ENCODE data around the gene VWA5B1. TPM values are rescaled to one million over a fixed set of nuclear protein-coding genes. Genes with fewer than 3 reads are reported as not detected.

Gene VWA5B1
- total and polyA plus RNA-seq, 2 donors (not counting 3 experiments of a cell fraction or from before 2014, with no cell fraction given): not detected

- BruUV-seq (replicated peaks): no TSS peak
- FAIRE-seq (no peak), DNase-seq (ENCODE audit: low read depth, low spot score) (no peak)
- dilution Hi-C loops (cut with MboI; ENCODE audit: extremely low pct_ligation_motif_present, low sequenced_read_pairs): no loop called here
- POLR2A ChIA-PET: no interaction called here
- no peaks in the 10 kb centered on the region for H3K9me1 ChIP-seq (replicated peaks; ENCODE audit: control insufficient read depth, extremely low read depth, insufficient read depth, low read length)
- H3K4me2 ChIP-seq (ENCODE audit: insufficient read depth, low read length): no peak overlapping the region
- H3K9ac ChIP-seq (replicated peaks; ENCODE audit: extremely low read depth, insufficient read depth, low read length): no peak overlapping the region
- H3K27me3 ChIP-seq (ENCODE audit: control insufficient read depth in 2 of 2, insufficient read depth in 2 of 2, low read length in 2 of 2): no peaks in the 10 kb centered on the region
- CTCF ChIA-PET: no interaction called here
- no peaks in the 10 kb centered on the region for H3K4me1 ChIP-seq (ENCODE audit: control insufficient read depth, extremely low read depth, insufficient read depth, low read length)
- no peak overlapping the region for H3K4me3 ChIP-seq (replicated peaks in 1 of 3; ENCODE audit: insufficient read depth in 1 of 3, low read depth in 1 of 3, low read length in 3 of 3)
- no peak overlapping the region for H3K27ac ChIP-seq (ENCODE audit: insufficient read depth, low read depth, low read length)
- no peaks in the 10 kb centered on the region for H3K79me2 ChIP-seq (ENCODE audit: control insufficient read depth, insufficient read depth, low read length)
- no peaks in the 10 kb centered on the region for H4K20me1 ChIP-seq (replicated peaks; ENCODE audit: control insufficient read depth, extremely low read depth, insufficient read depth, low read length)
- H2AFZ ChIP-seq (ENCODE audit: low read depth, low read length): no peak overlapping the region
- TF ChIP-seq MYC (IDR thresholded peaks at IDR 0.05; ENCODE audit: low read depth, low read length): no peak
- TF ChIP-seq, protein P1, sequence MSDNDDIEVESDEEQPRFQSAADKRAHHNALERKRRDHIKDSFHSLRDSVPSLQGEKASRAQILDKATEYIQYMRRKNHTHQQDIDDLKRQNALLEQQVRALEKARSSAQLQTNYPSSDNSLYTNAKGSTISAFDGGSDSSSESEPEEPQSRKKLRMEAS (IDR thresholded peaks at IDR 0.05; ENCODE audit: insufficient read depth, insufficient read length): no peak
- no peak for TF ChIP-seq FOS (IDR thresholded peaks at IDR 0.05; ENCODE audit: borderline replicate concordance, insufficient read depth, low read length)
- no peak for TF ChIP-seq POLR2A (IDR thresholded peaks at IDR 0.05; ENCODE audit: low read depth, low read length)
- no peak for TF ChIP-seq GATA2 (IDR thresholded peaks at IDR 0.05; ENCODE audit: insufficient read depth, insufficient read length, low read depth, low read length)
- TF ChIP-seq EZH2 (IDR thresholded peaks at IDR 0.05; ENCODE audit: borderline replicate concordance, low read depth, low read length, severe bottlenecking): no peak
- no peak for TF ChIP-seq CTCF (IDR thresholded peaks at IDR 0.05; ENCODE audit: extremely low read depth in 1 of 2, insufficient read depth in 1 of 2, low read depth in 1 of 2, low read length in 2 of 2)
- no peak for TF ChIP-seq JUN (IDR thresholded peaks at IDR 0.05; ENCODE audit: borderline replicate concordance, insufficient read depth, insufficient read length, low read depth)
- TF ChIP-seq POLR2AphosphoS5 (IDR thresholded peaks at IDR 0.05; ENCODE audit: insufficient read depth, low read depth, low read length): no peak
- no peaks in the 10 kb centered on the region for H3K36me3 ChIP-seq (ENCODE audit: control insufficient read depth in 2 of 2, extremely low read depth in 1 of 2, insufficient read depth in 2 of 2, low read length in 2 of 2)
- intact Hi-C loops (cut with micrococcal nuclease): no loop called here
- no peaks in the 10 kb centered on the region for H3K9me3 ChIP-seq (replicated peaks; ENCODE audit: control insufficient read depth, insufficient read depth, low read length)
These were observed 20.6 kb downstream of the VWA5B1 start for GRCh38 chr1:20311289-20311688.
